HG02798 (cell line): ENCODE measurements around the gene ARHGAP30.

ENCODE experiments used
- ATAC-seq: cut with Tn5 transposase; IDR thresholded peaks from one replicate; pipeline ENCODE4 v1.9.1; 2021; ENCODE audit warnings: mild to moderate bottlenecking; ENCODE audit not compliant: unreplicated experiment, poor library complexity

ARHGAP30 gene

DNA sequence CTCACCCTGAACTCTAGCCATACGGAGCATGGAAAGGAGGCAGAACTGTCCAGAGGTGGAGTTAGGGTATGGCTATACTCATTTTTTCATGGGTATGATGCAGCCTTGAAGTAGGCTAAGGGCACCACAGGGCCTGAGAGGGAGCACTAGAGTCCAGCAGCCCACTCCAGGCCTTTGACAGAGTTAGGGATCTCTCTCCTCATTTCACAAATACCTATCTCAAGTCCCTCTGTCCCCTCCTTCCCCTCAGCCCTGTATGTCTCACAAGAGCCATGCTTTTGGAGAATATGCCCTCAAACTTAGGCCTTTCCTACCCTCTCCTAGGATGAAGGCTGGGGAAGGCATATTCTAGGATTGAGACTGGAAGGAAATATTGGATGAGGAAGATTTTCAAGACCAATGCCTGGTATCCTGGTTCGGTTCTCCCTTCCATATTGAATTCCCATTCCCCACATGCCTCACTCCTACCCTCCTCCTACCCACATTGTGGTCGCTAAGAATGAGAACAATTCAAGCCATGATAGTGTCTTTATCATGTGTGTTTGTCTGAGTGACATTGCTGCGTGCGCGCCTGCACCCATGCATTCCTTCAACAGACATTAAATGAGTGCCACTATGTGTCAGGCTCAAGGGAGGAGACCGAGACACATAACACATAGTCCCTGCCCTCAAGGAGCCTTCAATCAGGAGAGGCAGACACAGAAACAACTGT lies 22.3 kb upstream of the ARHGAP30 start:
- ATAC-seq = no peak

DNA sequence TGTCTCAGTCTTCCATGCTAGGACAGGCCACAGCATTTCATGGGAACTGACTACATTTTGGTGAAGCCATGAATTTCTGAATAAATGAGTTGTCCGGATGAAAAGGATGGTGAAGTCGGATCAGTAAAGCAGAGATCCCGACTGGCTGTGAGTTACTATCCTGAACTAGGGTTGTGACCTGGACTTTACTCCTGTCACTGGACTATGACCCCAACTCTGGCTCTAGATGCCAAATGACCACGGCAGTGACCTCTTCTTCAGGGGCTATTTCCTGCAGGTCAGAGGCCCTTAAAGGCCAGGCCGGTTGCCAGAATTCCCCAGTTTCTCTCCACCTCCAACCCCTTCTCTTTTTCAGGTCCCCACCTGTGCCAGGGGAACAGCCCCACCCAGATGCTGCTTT lies 21.4 kb upstream of the ARHGAP30 start:
- no peak for ATAC-seq

DNA sequence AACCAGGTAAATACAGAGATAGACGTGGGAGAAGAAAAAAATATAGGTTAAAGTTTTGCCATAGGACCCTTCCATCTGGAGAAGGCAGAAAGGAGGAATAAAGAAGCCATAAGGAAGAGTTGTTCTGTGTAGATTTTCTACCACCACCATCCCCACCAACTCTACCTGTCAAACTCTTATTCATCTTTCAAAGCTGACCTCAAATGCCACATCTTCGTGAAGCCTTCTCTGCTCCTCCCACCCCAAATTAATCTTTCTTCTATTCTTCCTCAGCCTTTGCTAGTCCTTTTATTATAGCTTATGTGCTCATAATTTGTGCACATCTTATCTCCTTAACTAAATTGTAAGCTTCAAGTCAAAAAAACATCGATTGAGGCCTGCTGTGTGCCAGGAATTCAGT lies 20.9 kb upstream of the ARHGAP30 start:
- no peak for ATAC-seq

DNA sequence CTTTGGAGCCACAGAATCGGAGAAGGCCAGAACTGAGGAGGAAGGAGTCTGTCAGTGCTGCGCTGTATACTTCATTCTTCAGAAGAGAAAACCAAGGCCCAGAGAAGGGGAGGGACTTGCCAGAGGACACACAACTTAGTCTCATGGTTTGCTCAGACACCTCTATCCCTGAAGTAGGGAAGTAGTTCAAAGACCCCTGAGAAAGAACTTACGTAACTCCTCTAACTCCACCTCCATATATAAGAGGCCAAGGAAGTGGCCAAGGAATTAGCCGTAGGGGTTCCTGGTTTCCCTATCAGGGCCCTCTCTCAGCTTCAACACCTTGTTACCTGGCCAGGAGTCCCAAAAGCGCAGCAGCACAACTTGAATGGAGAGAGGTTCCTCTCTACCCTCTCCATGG lies 20.2 kb upstream of the ARHGAP30 start:
- ATAC-seq = no peak

DNA sequence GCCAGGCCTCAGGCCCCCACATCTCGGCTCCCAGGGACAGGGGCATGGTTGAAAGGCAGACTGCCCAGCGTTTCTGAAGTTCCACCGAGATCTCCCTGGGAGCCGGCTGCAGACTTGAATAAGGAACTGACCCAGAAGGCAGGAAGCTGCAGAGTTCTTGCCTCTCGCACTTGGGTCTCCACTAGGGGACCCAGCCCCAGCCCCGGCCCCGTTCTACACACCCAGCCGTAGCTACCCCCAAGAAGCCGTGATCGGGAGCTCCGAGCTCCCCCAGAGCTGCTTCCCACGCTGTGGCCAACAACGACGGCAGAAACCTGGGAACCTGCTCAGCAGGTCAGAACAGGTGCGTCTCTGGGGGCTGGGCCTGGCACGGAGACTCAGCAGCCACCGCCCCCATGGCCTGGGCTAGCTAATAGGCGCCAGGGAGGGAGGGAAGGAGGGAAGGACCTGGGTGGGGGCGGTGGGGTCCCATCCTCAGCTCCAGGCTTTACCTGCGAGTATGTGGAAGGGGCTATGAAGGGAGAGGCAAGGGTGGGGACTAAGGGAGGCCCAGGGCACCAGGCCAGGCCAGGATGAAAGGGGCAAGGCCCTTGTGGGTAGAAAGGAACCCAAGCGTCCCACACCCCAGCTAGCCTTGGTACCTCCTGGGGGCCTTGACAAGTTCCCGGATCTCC lies 19.7 kb upstream of the ARHGAP30 start, which contains the start of gene NECTIN4:
Gene NECTIN4 (minus strand): TSS at position 308 of the 674 bp plus-strand sequence. CDS start 262 bp downstream, at position 46.
- ATAC-seq = no peak

DNA sequence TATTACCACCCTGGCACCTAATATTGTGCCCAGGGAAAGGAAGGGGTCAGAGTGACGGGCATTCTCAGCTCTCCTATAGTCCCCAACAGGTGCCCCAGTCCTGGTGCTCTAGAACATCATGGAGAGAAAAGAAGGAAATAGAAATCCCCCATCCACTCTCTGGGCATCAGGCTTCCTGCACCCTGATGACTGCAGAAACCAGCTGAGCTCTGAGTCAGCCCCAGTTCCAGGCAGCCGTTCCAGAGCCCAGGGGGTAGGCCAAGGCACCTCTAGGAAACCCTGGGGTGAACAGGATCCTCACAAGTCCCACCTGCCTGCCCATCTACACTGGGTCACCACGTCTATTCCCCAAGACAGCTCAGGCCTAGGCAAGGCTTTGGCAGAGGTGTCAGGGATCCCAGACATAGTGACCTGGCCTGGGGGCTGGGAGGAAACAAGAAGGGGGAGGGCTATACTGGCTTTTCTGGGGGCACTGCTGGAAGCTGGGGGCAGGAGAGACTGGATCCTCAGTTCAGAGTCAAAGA lies 19.0 kb upstream of the ARHGAP30 start:
- ATAC-seq = no peak

DNA sequence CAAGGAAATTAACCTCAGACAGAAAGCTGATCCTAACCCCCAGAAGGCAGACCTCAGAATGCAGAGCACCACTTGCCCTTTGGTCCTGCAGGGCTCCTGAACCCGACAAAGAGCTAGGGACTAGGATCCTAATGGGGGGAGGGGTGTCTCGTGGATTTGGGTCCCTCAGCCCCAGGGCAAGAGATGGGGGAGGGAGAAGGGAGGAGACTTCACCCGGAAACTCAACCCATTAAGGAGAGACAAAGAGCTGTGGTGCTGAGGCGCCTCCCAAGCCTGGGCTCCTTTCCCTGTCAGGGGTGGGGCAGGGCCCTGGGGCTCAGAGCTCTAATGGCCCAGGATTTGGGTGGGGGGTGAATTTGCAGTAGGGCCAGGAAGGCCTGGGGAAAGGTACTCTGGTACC lies 16.8 kb upstream of the ARHGAP30 start:
- no peak for ATAC-seq

DNA sequence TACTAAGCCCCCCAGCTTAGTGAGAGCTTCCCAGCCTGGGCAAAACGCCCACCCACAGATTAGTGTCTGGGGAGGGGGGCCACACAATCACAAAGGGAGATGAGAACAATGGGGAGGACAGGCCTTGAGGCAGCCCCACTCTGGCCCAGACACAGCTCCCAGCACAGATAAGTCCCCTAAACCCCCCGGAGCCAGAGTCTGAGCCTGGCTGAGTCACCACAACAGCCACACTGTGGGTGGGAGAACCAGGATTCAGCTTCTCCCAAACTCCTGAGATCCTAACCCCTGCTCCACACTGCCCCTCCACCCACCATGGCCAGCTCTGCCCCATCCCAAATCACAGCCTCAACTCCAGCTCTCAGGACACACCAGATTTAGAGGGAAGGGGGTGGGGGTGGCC lies 15.5 kb upstream of the ARHGAP30 start:
- ATAC-seq = no peak

DNA sequence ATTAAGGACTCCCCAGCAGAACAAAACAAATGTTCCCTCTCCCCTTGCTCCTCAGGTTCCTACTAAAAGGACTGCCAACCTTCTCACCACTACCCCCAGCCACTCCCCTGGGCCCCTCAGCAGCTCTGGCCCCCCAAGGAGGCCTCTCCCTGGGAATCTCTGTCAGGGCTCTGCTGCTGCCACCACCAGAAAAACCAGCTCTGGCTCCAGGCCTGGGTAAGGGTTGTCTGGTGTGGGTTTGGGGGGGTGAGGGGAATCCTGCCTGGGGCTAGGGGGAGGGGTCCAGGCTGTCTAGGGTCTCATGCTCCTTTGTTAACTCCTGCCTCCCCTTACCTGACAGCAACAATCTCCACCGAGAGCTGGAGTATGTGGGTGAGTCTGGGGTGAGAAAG lies 14.9 kb upstream of the ARHGAP30 start:
- ATAC-seq = no peak

DNA sequence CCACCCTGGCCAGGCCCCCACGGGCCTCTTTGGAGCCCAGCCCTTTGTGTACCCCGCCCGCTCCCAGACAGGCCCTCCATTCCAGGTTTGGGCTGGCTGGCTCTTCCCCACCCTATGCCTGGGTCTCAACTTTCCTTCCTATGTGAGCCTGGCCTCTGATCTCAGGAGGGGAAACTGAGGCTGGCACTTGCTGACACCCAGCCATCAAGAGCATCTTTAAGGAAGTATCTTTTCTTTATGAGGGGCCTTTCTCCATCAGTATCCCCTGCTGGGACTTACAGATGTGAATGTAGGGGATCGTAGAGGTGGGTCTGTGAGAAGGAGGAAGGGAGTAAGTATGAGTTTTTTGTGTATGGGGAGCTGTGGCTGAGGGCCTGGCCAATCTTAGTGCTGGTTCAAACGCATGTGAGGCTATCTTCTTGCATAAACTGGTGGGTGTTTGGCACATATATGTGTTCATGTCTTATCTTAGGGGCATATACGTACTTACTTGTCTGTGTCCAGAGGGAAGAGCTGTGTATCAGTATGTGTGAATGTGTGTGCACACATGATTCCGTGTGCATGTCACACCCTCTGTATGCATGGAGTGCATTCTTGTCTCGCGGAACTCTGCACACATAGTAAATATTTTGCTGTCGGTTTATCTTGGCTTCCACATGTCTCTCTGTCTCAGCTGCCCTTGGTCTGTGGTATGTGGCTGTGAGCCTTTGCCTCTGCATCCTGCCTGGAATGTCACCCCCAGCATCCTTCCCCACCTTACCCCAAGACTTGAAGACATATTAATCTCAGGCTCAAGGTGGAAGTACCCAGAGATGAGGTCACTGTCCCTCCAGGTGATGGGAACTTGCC lies 14.3 kb upstream of the ARHGAP30 start:
- ATAC-seq = no peak

DNA sequence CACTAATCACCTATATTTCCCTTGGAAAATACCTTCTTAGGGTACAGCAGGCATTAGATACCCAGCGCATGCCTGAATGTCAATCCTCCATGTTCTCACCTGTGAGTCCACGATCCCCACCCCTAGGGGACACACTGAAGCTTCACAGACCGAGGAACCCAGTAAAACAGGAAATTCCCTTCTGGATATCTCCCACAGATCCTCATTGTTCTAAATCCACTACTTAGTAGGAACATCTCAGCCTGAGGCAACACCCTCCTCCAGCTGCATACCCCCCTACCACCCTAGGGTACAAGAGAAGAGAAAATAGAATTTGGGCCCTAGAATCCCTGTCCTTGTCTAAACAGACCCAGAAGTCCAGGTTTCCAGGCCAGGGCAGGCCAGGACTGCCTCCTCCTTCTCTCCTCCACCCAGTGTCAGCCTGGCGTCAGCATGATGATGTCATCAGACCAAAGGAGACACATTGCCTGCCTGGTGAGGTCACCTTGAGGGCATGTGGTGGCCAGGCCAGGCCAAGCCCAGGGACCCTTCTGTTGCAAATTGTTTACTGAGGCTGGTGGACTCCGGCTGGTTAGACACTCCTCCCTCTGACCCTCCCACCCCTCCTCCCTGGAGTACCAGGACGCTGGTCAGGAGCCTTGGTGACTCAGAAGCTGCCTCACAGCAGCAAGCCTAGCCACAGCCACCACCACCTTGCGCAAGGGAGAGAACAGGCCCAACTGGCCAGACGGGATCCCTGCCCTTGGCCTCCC lies 13.5 kb upstream of the ARHGAP30 start:
- ATAC-seq = no peak

DNA sequence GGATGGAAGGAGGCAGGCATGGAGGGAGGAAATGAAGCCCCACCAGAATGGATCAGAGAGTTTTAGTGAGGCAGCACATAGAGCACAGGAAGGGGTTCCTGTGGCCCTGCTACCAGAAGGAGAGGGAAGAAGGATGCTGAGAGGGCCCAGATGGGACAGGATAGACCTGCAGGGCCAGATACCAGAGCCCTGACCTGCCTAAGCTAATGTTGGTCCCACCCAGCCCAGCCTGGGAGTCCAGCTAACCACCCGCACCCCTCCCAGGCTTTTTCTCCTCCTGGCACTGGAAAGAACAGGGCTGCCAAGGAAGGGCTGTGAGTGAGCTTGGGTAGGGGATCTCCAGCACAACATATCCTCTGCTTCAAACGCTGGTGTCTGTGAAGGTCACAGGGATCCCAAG lies 12.8 kb upstream of the ARHGAP30 start:
- no peak for ATAC-seq

DNA sequence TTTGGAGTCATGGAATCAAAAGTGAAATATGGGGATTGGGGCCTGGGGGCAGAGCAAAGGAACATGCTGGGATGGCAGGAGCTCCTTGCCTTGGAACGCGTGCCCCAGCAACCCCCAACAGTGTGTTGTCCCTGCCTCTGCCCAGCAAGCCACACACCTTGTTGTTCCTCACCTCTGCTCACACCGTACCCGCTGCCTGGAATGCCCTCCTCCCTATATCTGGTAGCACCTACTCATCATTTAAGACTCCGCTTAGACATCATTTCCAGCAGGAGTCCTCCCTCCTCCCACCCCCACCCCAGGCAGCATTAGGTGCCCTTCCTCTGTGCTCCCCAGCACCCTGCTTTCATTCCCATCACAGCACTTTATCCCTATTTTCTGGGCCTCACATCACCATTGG lies 11.8 kb upstream of the ARHGAP30 start:
- no peak for ATAC-seq

DNA sequence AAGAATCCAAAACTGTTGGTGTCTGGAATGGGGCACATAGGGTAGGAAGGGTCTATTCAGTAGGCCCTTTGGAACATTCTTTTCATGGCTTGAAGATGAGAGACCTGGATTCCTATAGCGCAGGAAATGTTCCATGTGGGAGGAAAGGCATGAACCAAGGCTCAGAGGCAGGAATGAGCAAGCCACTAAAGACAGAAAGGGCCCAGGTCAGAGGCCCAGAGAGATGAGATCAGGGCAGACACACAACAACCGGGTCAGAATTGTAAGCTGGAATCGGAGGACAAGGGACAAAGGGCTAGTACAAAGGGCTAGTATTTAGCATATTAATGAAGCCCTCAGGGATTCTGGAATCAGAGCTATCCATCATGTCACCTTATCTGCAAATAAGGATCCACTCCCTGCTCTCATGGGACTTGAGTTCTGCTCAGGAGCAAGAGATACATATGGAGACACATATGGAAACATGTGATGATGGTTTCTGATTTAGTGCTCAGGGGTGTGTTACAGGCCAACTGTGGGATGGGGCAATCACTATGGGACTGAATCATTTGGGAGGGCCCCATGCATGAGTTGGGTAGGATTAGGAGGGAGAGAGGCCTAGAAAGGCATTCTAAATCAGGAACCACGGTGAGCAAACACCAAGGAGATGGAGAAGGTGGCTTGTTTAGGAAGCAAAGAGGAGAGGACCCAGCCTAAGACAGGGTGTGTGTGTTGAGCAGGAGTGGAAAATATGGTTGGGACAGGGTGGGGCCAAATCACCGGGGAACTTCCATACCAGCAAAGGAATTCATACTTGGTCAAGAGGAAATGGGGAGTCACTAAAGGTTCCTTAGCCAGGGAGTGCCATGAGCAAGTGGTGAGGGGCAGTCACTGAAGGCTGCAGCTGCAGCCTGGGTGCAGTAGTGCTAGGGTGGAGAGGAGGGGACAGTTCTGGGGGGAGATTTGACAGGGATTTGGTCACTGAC lies 11.0 kb upstream of the ARHGAP30 start:
- no peak for ATAC-seq

DNA sequence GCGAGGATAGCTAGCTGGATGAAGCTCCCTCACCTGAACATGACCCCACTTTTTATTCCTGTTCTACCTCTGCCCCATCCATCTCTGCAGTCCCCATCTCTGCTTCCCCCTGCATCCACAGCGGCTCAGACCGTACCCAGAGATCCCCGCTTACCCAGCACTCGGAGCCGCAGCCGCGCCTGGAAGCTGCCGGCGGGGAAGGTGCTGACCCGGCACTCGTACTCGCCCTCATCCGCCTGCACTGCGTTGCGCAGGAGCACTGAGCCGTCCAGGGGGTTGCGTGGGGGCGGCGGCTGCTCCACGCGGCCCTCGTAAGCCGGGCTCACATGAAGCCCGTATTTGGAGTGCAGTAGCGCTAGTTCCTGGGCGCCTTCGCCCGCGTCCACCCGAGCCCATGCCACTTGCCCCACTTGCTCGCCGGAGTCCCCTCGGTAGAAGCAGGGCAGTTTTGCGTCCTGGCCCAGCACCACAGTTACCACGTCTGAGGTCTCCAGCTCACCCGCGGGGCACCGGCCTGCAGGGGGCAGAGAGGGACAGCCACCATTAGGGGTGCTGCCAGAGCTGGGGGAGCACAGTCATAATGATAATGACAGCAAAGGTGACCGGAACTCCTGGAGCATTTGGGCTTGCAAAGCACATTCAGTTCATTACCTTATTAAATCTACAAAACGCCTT lies 9.9 kb upstream of the ARHGAP30 start:
- no peak for ATAC-seq

DNA sequence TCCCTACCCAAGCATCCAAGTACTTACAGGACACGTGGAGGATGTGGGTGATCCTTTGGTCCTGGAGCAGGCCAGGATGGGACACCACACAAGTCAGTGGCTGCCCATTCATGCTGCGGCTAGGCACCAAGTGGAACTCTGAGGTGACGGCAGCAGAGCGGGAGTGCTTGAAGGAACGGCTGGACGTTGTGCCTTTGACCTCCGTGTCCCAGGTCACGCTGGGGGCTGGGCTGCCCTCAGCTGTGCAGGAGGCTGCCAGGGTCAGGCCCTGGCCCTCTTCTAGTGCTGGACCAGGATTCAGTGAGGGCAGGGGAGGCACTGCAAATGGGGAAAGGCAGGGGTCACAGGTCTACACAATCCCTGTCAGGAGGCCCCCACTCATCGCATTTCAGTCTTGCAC lies 7.7 kb upstream of the ARHGAP30 start:
- ATAC-seq = no peak

DNA sequence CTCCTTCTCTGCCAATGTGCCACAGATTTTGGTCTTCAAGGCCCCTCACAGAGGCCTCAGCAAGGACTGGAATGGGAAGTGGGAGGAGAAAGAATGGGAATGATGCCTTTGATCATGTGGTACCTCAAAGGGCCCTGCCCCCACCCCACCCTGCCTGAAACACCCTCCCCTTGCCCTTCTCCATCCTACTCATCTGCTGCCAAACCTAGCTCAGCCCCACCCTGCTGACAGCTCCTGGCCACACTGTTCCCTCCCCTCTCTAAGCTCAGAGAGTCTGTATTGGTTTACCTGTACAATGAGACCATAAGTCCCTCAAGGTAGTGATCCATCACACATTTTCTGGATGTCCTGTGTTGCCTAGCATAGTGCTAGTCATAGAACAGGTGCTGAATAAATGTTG lies 6.7 kb upstream of the ARHGAP30 start:
- no peak for ATAC-seq

DNA sequence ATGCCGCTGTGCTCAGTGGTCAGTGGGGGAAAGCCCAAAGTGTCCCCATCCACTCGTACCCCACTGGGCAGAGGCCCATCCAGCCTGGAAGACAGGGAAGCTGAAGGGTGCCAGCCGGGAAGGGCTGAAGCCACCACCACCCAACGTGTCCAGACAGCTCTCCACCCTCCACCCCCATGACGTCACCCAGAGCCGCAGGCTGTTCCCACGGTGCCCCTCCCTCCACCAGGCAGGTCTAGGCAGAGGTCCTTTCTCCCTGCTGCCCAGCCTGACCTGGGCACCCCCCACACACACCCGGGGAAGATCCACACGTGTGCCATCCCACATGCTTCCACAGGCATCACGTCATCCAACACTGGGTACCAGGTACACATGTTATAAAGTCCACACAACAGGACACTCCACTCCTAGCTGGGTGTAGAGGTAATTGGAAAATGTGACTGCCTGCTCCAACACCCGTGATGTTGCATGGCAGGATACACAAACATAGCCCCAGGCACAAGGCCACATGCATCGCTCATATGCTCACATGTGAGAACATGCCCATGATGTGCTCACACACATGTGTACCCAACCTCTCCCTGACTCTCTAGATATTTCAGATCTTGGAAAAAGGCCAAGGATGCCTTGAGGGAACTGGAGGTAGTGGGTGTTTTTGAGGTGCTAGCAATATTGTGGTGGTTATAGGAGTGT lies 5.1 kb upstream of the ARHGAP30 start:
- no peak for ATAC-seq
